Stimulated activated naive CD8-positive, alpha-beta T cell treated with anti-CD3 and anti-CD28 coated beads, Interleukin-15, amount 100 ng/mL, for 72 hours (primary cell): ENCODE measurements around the gene TEKT4.
"Not testable (repeated sequence)": the region's sequence is repeated elsewhere in the genome, so short reads cannot be mapped to it uniquely, and the experiment has no call there.

Source experiments
- ATAC-seq: fragments of 150-1000 bp; cut with Tn5 transposase; 2 replicates; pipeline ENCODE4 v1.10.0; 2021; ENCODE audit warnings: mild to moderate bottlenecking, moderate library complexity
- DNase-seq, 2 donors: peaks; one replicate each; pipeline ENCODE4 v3.0.0; 2021 to 2022
- H3K27ac Mint-ChIP-seq, 2 donors: one replicate each; pipeline ENCODE4 v1.8.0; 2022; ENCODE audit warnings: mild to moderate bottlenecking in 2 of 2, mixed read lengths in 2 of 2, moderate library complexity in 2 of 2
- H3K27me3 Mint-ChIP-seq: one replicate; pipeline ENCODE4 v1.8.0; 2022; ENCODE audit warnings: mixed read lengths
- H3K4me1 Mint-ChIP-seq: one replicate; pipeline ENCODE4 v1.8.0; 2022; ENCODE audit warnings: mild to moderate bottlenecking, mixed read lengths
- H3K4me3 Mint-ChIP-seq, 2 donors: one replicate each; pipeline ENCODE4 v1.8.0; 2022; ENCODE audit warnings: mild to moderate bottlenecking in 2 of 2, mixed read lengths in 2 of 2, moderate library complexity in 1 of 2
- H3K9me3 Mint-ChIP-seq, 2 donors: one replicate each; pipeline ENCODE4 v1.8.0; 2022; ENCODE audit warnings: mixed read lengths in 2 of 2

TEKT4 gene

GRCh38 chr2:94924999-94925398 lies 53.8 kb downstream of the TEKT4 start:
- not testable (repeated sequence) for H3K9me3 Mint-ChIP-seq, DNase-seq, H3K27me3 Mint-ChIP-seq, ATAC-seq, H3K4me3 Mint-ChIP-seq, H3K4me1 Mint-ChIP-seq
- H3K27ac Mint-ChIP-seq: peak overlapping the region in 1 of 2 donors; percentile 61
